K562 (cell line): ENCODE measurements around the gene SSBP2. TPM values are rescaled to one million over a fixed set of nuclear protein-coding genes. Genes with fewer than 3 reads are reported as not detected.

ENCODE experiments used
- ATAC-seq: fragments of 200-7000 bp; cut with Tn5 transposase; 3 replicates; pipeline ENCODE4 v1.9.1; 2020; ENCODE audit warnings: moderate library complexity
- BruUV-seq: library from RNA; stranded (reverse); fragments of 400-500 nt; replicated peaks from 2 replicates; lab custom pipeline; 2021; lab: Mats Ljungman, UMichigan
- CTCF ChIA-PET: fragments of 300-600 bp; formaldehyde crosslinking; extraction: SDS; loops from one replicate; lab custom pipeline; 2021; ENCODE audit warnings: low intra/inter-chr PET ratio; lab: Yijun Ruan, JAX
- POLR2A ChIA-PET: fragments of 300-600, 350-650 bp; sonication (Branson Sonifier 250); formaldehyde crosslinking; extraction: SDS; loops from one replicate; lab custom pipeline; 2021; ENCODE audit warnings: antibody characterized with exemption, inconsistent platforms; lab: Yijun Ruan, JAX
- DNase-seq, 4 experiments: peaks; one replicate each; pipeline versions ENCODE4 v3.0.0 to v3.0.0-alpha.2; 2011 to 2018; ENCODE audit warnings: low spot score in 3 of 4, mixed read lengths in 3 of 4; ENCODE audit errors: extremely low read depth in 1 of 4
- FAIRE-seq: peaks from 2 replicates; lab custom pipeline; 2011; peaks lifted over from hg19 to GRCh38; lab: Jason Lieb, UNC
- H2AFZ ChIP-seq: 2 replicates; pipeline ENCODE4 v1.6.0; 2011; ENCODE audit warnings: low read depth, low read length, control low read depth, inconsistent platforms
- H3K27ac ChIP-seq: fragments of 200-600 bp; 3 replicates; pipeline ENCODE4 v1.8.0; 2011; ENCODE audit warnings: low read depth, mild to moderate bottlenecking, control low read depth, inconsistent platforms, low read length, moderate library complexity, mixed read lengths; ENCODE audit errors: extremely low read depth
- H3K27me3 ChIP-seq, 2 experiments: fragments of 300-600 bp in 1 of 2; 2 replicates in 1 of 2; 3 replicates in 1 of 2; pipeline versions ENCODE4 v1.6.0 to v1.8.0; 2011; ENCODE audit warnings: inconsistent platforms in 2 of 2, low read length in 2 of 2, mild to moderate bottlenecking in 1 of 2, mixed read lengths in 1 of 2, moderate library complexity in 1 of 2; ENCODE audit not compliant: control insufficient read depth in 2 of 2, insufficient read depth in 2 of 2
- H3K36me3 ChIP-seq: fragments of 300-600 bp; 3 replicates; pipeline ENCODE4 v1.8.0; 2011; ENCODE audit warnings: mild to moderate bottlenecking, low read length, inconsistent platforms; ENCODE audit not compliant: control insufficient read depth, insufficient read depth
- H3K4me1 ChIP-seq, 2 experiments: fragments of 200-600 bp in 1 of 2; replicated peaks in 1 of 2; 2 replicates in 1 of 2; 3 replicates in 1 of 2; pipeline versions ENCODE4 v1.5.1 to v1.8.0; 2011; ENCODE audit warnings: inconsistent platforms in 2 of 2, low read length in 2 of 2, mild to moderate bottlenecking in 1 of 2, mixed read lengths in 1 of 2, moderate library complexity in 1 of 2; ENCODE audit not compliant: control insufficient read depth in 2 of 2, insufficient read depth in 2 of 2
- H3K4me2 ChIP-seq: 2 replicates; pipeline ENCODE4 v1.6.1; 2011; ENCODE audit warnings: low read length, control low read depth, inconsistent platforms, mixed read lengths; ENCODE audit not compliant: insufficient read depth
- H3K4me3 ChIP-seq: fragments of 200-600 bp; sonication (generic), shearing (Covaris generic); 2 replicates; pipeline ENCODE4 v1.5.1; 2016; ENCODE audit warnings: control low read depth, inconsistent platforms
- H3K79me2 ChIP-seq: fragments of 200-600 bp; 3 replicates; pipeline ENCODE4 v1.8.0; 2011; ENCODE audit warnings: low read length, inconsistent platforms; ENCODE audit not compliant: control insufficient read depth, insufficient read depth
- H3K9ac ChIP-seq, 2 experiments: 2 replicates each; pipeline versions ENCODE4 v1.6.0 to v1.6.1; 2011; ENCODE audit warnings: low read depth in 2 of 2, low read length in 2 of 2, control low read depth in 1 of 2, inconsistent platforms in 1 of 2, mild to moderate bottlenecking in 1 of 2, mixed read lengths in 1 of 2; ENCODE audit not compliant: insufficient read depth in 1 of 2
- H3K9me1 ChIP-seq: one replicate; pipeline ENCODE4 v1.6.0; 2011; ENCODE audit warnings: inconsistent platforms, mild to moderate bottlenecking, low read length, moderate library complexity; ENCODE audit not compliant: control insufficient read depth, insufficient read depth
- H3K9me3 ChIP-seq: replicated peaks from 2 replicates; pipeline ENCODE4 v1.5.1; 2011; ENCODE audit warnings: low read depth, low read length, inconsistent platforms; ENCODE audit not compliant: control insufficient read depth, insufficient read depth
- H4K20me1 ChIP-seq: replicated peaks from 2 replicates; pipeline ENCODE4 v1.6.1; 2011; ENCODE audit warnings: low read length, inconsistent platforms, mixed read lengths; ENCODE audit not compliant: control insufficient read depth, insufficient read depth
- L3MBTL2 ChIP-seq: fragments of 450-650 bp; IDR thresholded peaks from 2 replicates; pipeline ENCODE4 v1.6.1; 2016; ENCODE audit warnings: mild to moderate bottlenecking, moderate library complexity
- MAFF ChIP-seq: IDR thresholded peaks from 2 replicates; pipeline ENCODE4 v1.6.1; 2012; ENCODE audit warnings: low read length, improper control_type of control experiment
- MAFG ChIP-seq: fragments of 450-650 bp; conservative IDR thresholded peaks from 2 replicates; pipeline ENCODE4 v1.6.1; 2016; ENCODE audit warnings: missing genetic modification characterization, missing compliant biosample characterization
- MAFK ChIP-seq: IDR thresholded peaks from 2 replicates; pipeline ENCODE4 v1.6.1; 2011; ENCODE audit warnings: low read length, improper control_type of control experiment
- MEIS2 ChIP-seq: fragments of 450-650 bp; IDR thresholded peaks from 2 replicates; pipeline ENCODE4 v1.6.1; 2014; ENCODE audit warnings: mild to moderate bottlenecking; ENCODE audit not compliant: partially characterized antibody
- MIER1 ChIP-seq: fragments of 450-650 bp; IDR thresholded peaks from 2 replicates; pipeline ENCODE4 v1.6.1; 2016; ENCODE audit warnings: antibody characterized with exemption, mild to moderate bottlenecking, low read depth
- RAD21 ChIP-seq, 2 experiments: fragments of 250-450 bp in 1 of 2; fragments of 450-650 bp in 1 of 2; sonication (Bioruptor Pico) in 1 of 2; formaldehyde crosslinking in 1 of 2; IDR thresholded peaks in 1 of 2; conservative IDR thresholded peaks in 1 of 2; 2 replicates each; pipeline versions ENCODE4 v1.4.0 to v1.8.0; 2020 to 2022; ENCODE audit warnings: mild to moderate bottlenecking in 2 of 2, moderate library complexity in 1 of 2
- YY1 ChIP-seq, 3 experiments: IDR thresholded peaks; 2 replicates each; pipeline ENCODE4 v1.6.1; 2011; ENCODE audit warnings: low read length in 2 of 3, mild to moderate bottlenecking in 2 of 3, moderate library complexity in 2 of 3, borderline replicate concordance in 1 of 3, control low read depth in 1 of 3, low read depth in 1 of 3; ENCODE audit not compliant: insufficient read depth in 3 of 3, insufficient replicate concordance in 2 of 3, control insufficient read depth in 1 of 3, insufficient read length in 1 of 3; ENCODE audit errors: extremely low read depth in 1 of 3
- ZNF316 ChIP-seq: fragments of 450-650 bp; IDR thresholded peaks from 2 replicates; pipeline ENCODE4 v1.6.1; 2016
- WGBS: fragments of 100-300 bp; shearing (Covaris generic); methylation state at CpG from one replicate; pipeline ENCODE4 v1.1.6; 2016; ENCODE audit warnings: low coverage, mixed read lengths; ENCODE audit not compliant: insufficient coverage; ENCODE audit errors: missing lambda C conversion rate; 5-methylcytosine and 5-hydroxymethylcytosine counted together
- in situ Hi-C: fragments of 300-500 bp; cut with MboI; formaldehyde crosslinking; loops from 4 replicates; pipeline ENCODE4 v1.15.0; 2018; ENCODE audit warnings: inconsistent platforms, mixed read lengths
- intact Hi-C: fragments of 100-400 bp; cut with micrococcal nuclease; formaldehyde crosslinking; loops from 2 replicates; pipeline ENCODE4 v1.14.2; 2022
- polyA plus RNA-seq, 8 experiments: library from polyadenylated mRNA; depleted of rRNA in 4 of 8; stranded (reverse) in 5 of 8; unstranded in 3 of 8; fragments of >200 nt; fragmentation: Nextera tagmentation in 2 of 8; fragmentation: Illumina TruSeq in 1 of 8; extraction: Ambion mirVana in 2 of 8; extraction: Trizol in 1 of 8; gene quantifications; 2 replicates each; pipeline versions ENCODE4 v1.2.1 to v1.2.3, GENCODE V29; 2011 to 2014; ENCODE audit warnings: inconsistent platforms in 1 of 8, missing spikeins in 1 of 8
- total RNA-seq, 7 experiments: library from RNA; depleted of rRNA in 6 of 7; stranded (reverse); fragments of >200 nt in 6 of 7; fragmentation: Illumina TruSeq in 2 of 7; extraction: Trizol in 2 of 7; gene quantifications; 2 replicates each; pipeline versions ENCODE4 v1.2.1 to v1.2.3, GENCODE V29; 2011 to 2021; ENCODE audit warnings: low replicate concordance in 1 of 7
- TF ChIP-seq, protein P1 (sequence below): fragments of 450-650 bp; IDR thresholded peaks from 2 replicates; pipeline ENCODE4 v1.6.1; 2017; ENCODE audit warnings: antibody characterized with exemption, mild to moderate bottlenecking
- TF ChIP-seq, protein P2 (sequence below), 2 experiments: fragments of 450-650 bp; conservative IDR thresholded peaks; 2 replicates each; pipeline ENCODE4 v1.6.1; 2017; ENCODE audit warnings: mild to moderate bottlenecking in 2 of 2, moderate library complexity in 2 of 2

Gene SSBP2
- total and polyA plus RNA-seq, 9 of the 15 experiments (the other 6 are each of a cell fraction or from before 2014, with no cell fraction given): 22.3 to 133 (median 42.1) TPM

DNA sequence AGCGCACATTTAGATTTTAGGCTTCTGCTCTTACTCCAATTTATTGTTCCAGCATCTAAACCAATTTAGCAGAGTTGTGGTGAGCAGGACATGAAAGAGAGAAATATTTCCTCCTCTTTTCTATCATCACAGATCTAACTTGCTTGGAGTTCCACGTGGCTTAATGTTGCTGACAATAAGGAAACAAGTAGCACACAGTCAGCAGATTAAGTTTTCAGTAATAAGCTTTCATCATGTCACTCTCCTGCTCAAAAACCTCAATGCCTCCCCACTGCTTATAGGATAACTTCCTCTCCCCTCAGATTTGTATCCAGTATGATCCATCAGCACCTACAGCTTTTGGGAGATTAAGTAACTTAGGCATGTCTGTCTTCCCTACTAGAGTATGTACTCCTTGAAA, 10.4 kb upstream of the SSBP2 start:
- Histone ChIP-seq H3K4me2 (peak overlapping the region; percentile 79), H3K79me2 (peaks cover 26% of the 10 kb centered on the region), H3K9ac (peak overlapping the region in 1 of 2 experiments; percentile 87; a peak in 2 of 4 replicates), H3K36me3 (no peaks in the 10 kb centered on the region), H3K9me1 (no peaks in the 10 kb centered on the region), H3K27ac (peak overlapping the region; percentile 58; the same call in 2 of the 3 replicates), H3K9me3 (no peaks in the 10 kb centered on the region), H3K4me3 (no peak overlapping the region; the same call in 1 of the 2 replicates), H3K4me1 (peaks cover 0 to 59% of the 10 kb centered on the region in 2 experiments; a peak in 4 of 5 replicates), H4K20me1 (no peaks in the 10 kb centered on the region), H3K27me3 (no peaks in the 10 kb centered on the region), H2AFZ (peak overlapping the region; percentile 61)
- ATAC-seq (peak; percentile 3; the same call in 2 of the 3 replicates), FAIRE-seq (no peak), DNase-seq (peak in 1 of 4 experiments; percentile 23)
- in situ Hi-C loops: no loop called here
- no TSS peak for BruUV-seq
- POLR2A ChIA-PET: interaction anchor here (0.6 to 3.0 kb wide), 7 partner anchors 10 to 494 kb away, joined by 3 to 35 read pairs (median 5); partner anchors contain the start of gene SSBP2
- CTCF ChIA-PET: no interaction called here
- WGBS: 4% methylated on average over 2 of the region's 2 CpGs
- intact Hi-C loops: no loop called here
- TF ChIP-seq MEIS2 (peak; percentile 63), YY1 (IDR thresholded peaks at IDR 0.05; ENCODE audit: borderline replicate concordance in 1 of 3, control insufficient read depth in 1 of 3, extremely low read depth in 1 of 3, insufficient read depth in 3 of 3, insufficient read length in 1 of 3, insufficient replicate concordance in 2 of 3, low read depth in 1 of 3, low read length in 2 of 3) (no peak), ZNF316 (peak; percentile 96), MAFK (peak; percentile 56; the same call in 1 of the 2 replicates), MAFG (peak; percentile 71), MAFF (peak; percentile 35; the same call in 1 of the 2 replicates), RAD21 (CRISPR knock-in tag; conservative IDR thresholded peaks at IDR 0.05 in 1 of 2, IDR thresholded peaks at IDR 0.05 in 1 of 2) (no peak), MIER1 (no peak), L3MBTL2 (peak; percentile 23; the same call in 1 of the 2 replicates)
- TF ChIP-seq, protein P1, sequence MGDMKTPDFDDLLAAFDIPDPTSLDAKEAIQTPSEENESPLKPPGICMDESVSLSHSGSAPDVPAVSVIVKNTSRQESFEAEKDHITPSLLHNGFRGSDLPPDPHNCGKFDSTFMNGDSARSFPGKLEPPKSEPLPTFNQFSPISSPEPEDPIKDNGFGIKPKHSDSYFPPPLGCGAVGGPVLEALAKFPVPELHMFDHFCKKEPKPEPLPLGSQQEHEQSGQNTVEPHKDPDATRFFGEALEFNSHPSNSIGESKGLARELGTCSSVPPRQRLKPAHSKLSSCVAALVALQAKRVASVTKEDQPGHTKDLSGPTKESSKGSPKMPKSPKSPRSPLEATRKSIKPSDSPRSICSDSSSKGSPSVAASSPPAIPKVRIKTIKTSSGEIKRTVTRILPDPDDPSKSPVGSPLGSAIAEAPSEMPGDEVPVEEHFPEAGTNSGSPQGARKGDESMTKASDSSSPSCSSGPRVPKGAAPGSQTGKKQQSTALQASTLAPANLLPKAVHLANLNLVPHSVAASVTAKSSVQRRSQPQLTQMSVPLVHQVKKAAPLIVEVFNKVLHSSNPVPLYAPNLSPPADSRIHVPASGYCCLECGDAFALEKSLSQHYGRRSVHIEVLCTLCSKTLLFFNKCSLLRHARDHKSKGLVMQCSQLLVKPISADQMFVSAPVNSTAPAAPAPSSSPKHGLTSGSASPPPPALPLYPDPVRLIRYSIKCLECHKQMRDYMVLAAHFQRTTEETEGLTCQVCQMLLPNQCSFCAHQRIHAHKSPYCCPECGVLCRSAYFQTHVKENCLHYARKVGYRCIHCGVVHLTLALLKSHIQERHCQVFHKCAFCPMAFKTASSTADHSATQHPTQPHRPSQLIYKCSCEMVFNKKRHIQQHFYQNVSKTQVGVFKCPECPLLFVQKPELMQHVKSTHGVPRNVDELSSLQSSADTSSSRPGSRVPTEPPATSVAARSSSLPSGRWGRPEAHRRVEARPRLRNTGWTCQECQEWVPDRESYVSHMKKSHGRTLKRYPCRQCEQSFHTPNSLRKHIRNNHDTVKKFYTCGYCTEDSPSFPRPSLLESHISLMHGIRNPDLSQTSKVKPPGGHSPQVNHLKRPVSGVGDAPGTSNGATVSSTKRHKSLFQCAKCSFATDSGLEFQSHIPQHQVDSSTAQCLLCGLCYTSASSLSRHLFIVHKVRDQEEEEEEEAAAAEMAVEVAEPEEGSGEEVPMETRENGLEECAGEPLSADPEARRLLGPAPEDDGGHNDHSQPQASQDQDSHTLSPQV: 0 out of 2 replicates have a peak, but pooled peaks have one; percentile 19
- TF ChIP-seq, protein P2, sequence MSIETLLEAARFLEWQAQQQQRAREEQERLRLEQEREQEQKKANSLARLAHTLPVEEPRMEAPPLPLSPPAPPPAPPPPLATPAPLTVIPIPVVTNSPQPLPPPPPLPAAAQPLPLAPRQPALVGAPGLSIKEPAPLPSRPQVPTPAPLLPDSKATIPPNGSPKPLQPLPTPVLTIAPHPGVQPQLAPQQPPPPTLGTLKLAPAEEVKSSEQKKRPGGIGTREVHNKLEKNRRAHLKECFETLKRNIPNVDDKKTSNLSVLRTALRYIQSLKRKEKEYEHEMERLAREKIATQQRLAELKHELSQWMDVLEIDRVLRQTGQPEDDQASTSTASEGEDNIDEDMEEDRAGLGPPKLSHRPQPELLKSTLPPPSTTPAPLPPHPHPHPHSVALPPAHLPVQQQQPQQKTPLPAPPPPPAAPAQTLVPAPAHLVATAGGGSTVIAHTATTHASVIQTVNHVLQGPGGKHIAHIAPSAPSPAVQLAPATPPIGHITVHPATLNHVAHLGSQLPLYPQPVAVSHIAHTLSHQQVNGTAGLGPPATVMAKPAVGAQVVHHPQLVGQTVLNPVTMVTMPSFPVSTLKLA (conservative IDR thresholded peaks at IDR 0.05): peak; percentile 66 to 67; a peak in 3 of 4 replicates
